ENCODE results near the gene SLC25A43. TPM values are rescaled to one million over a fixed set of nuclear protein-coding genes. Genes with fewer than 3 reads are reported as not detected.

The SLC25A43 gene
- total and polyA plus RNA-seq, 9 of the 15 experiments (the other 6 are each of a cell fraction or from before 2014, with no cell fraction given), result 1.3 to 8.4 (median 4.0) TPM

DNA sequence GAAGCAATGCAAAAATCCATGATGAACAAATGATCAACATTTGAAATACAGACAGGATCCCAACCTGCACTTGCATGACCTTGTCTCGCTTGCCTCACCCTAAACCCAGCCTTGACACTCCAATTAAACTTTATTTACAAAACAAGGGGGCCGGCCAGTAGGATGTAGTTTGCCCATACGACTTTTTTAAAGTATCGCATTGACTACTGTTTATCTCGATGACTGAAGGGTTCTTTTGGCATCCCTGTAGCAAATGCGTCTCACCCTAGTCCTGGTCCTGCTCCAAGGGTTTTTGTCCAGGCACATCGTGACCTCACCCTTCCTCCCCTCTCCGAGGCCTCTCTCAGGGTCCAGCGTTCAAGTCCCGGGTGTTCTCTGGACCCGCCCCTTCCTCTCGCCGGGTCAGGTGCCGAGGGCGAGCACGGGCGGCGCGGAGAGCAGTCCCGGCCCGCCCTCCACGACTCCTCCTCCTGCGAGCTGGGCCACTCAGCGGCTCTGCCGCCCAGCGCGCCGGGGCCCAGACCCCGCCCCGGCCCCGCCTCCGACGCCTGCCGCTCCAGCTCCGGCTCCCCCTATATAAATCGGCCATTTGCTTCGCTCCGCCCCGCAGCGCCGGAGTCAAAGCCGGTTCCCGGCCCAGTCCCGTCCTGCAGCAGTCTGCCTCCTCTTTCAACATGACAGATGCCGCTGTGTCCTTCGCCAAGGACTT is 68.9 kb downstream of the SLC25A43 start, which contains the start of gene SLC25A5 (continued):
- TF ChIP-seq ZNF766 (CRISPR knock-in tag; conservative IDR thresholded peaks at IDR 0.05), result no peak
- no peak for TF ChIP-seq ZNF75A (CRISPR knock-in tag; IDR thresholded peaks at IDR 0.05)
- TF ChIP-seq MAX (CRISPR knock-in tag; IDR thresholded peaks at IDR 0.05), result peak; percentile 58
- TF ChIP-seq YBX1 (IDR thresholded peaks at IDR 0.05), result no peak
- no peak for TF ChIP-seq GATA2 (CRISPR knock-in tag; IDR thresholded peaks at IDR 0.05)
- TF ChIP-seq NRF1 (conservative IDR thresholded peaks at IDR 0.05 in 1 of 2, IDR thresholded peaks at IDR 0.05 in 1 of 2), result peak; percentile 62 to 64; a peak in 3 of 4 replicates
- no peak; a peak in 1 of 4 replicates for TF ChIP-seq TEAD1 (CRISPR knock-in tag; IDR thresholded peaks at IDR 0.05)
- no peak for TF ChIP-seq RFX7 (CRISPR knock-in tag; IDR thresholded peaks at IDR 0.05)
- no peak for TF ChIP-seq RBM14 (IDR thresholded peaks at IDR 0.05; ENCODE audit: borderline replicate concordance, insufficient read depth, low read depth, low read length)
- no peak for TF ChIP-seq TSHZ1 (CRISPR knock-in tag; IDR thresholded peaks at IDR 0.05)
- TF ChIP-seq BDP1 (IDR thresholded peaks at IDR 0.05; ENCODE audit: insufficient read depth, insufficient read length), result no peak
- no peak for TF ChIP-seq ZNF79 (CRISPR knock-in tag; IDR thresholded peaks at IDR 0.05; ENCODE audit: low read depth)
- TF ChIP-seq NCOA4 (IDR thresholded peaks at IDR 0.05; ENCODE audit: partially characterized antibody), result no peak
- TF ChIP-seq SP1 (CRISPR knock-in tag; IDR thresholded peaks at IDR 0.05), result no peak
- no peak for TF ChIP-seq KLF13 (tag; IDR thresholded peaks at IDR 0.05; ENCODE audit: borderline replicate concordance, low read depth)
- TF ChIP-seq, protein P1, sequence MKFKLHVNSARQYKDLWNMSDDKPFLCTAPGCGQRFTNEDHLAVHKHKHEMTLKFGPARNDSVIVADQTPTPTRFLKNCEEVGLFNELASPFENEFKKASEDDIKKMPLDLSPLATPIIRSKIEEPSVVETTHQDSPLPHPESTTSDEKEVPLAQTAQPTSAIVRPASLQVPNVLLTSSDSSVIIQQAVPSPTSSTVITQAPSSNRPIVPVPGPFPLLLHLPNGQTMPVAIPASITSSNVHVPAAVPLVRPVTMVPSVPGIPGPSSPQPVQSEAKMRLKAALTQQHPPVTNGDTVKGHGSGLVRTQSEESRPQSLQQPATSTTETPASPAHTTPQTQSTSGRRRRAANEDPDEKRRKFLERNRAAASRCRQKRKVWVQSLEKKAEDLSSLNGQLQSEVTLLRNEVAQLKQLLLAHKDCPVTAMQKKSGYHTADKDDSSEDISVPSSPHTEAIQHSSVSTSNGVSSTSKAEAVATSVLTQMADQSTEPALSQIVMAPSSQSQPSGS (CRISPR knock-in tag; IDR thresholded peaks at IDR 0.05), result no peak
- peak; percentile 16 for TF ChIP-seq PRPF4 (IDR thresholded peaks at IDR 0.05; ENCODE audit: insufficient read depth, low read depth, low read length, poor library complexity, severe bottlenecking)
- TF ChIP-seq HOMEZ (CRISPR knock-in tag; IDR thresholded peaks at IDR 0.05), result no peak
- TF ChIP-seq HDGF (IDR thresholded peaks at IDR 0.05), result no peak
